OCI-M1 (cell line): ENCODE measurements around the gene TASP1.

Source experiments
- DNase-seq: peaks from one replicate; lab custom pipeline; 2025; lab: John Stamatoyannopoulos, UW

TASP1 gene

DNA sequence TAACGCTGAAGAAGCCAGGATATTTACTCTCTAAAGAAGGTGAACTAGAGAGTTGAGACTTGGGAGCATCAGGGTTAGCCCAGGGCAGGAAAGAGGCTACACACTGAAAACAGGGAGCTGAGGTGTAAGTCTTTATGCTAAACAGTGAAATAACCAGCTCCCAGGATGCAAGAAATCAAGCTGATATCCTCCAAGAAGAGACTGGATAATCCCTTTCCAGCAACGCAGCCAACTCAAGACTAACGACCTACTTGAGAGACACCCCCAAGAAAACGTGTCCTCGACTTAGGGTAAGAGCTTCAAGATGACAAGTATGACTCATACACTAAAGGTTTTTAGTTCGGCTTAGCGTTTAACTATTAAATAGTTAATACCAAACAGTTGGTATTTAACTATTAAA, 202.2 kb downstream of the TASP1 start:
- DNase-seq, result no peak

DNA sequence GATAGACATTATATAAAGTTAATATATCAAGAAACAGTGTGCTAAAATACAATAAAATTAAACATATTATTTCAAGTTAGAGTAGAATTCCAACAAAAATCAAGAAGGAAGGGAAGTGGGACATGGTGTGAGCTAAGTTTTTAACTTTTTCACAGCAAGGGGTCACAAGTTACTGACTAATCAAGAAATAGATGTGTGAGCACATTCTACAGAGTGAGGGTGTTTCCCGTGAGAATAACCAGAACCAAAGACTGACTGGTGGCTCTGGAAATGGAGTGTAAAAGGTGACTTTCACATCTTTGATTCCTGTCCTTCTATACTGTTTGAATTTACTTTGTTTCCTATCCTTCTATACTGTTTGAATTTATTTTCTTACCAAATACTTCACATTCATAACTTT, 206.6 kb downstream of the TASP1 start:
- DNase-seq, result no peak

GRCh38 chr20:13430346-13431002, 208.3 kb downstream of the TASP1 start:
- DNase-seq, result peak; percentile 21

GRCh38 chr20:13428684-13429083, 210.0 kb downstream of the TASP1 start:
- no peak for DNase-seq

DNA sequence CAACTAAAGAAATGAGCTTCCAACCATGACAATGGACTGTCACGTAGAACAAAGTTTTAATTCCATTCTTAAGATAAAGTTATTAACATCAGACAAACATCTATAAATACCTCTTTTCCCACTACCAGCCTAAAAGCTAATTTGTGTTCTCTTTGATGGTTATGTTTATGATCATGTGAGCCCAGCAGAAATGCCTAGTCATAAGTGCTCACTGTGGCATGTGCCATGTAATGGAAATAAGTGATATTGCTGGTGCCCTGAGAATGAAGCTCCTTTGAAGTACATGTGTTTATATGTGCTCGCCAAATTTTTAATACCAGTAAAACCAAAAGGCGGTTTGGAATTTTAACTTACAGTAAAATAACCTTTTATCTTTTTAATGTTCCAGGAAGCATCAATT, 211.9 kb downstream of the TASP1 start:
- peak; percentile 16 for DNase-seq

DNA sequence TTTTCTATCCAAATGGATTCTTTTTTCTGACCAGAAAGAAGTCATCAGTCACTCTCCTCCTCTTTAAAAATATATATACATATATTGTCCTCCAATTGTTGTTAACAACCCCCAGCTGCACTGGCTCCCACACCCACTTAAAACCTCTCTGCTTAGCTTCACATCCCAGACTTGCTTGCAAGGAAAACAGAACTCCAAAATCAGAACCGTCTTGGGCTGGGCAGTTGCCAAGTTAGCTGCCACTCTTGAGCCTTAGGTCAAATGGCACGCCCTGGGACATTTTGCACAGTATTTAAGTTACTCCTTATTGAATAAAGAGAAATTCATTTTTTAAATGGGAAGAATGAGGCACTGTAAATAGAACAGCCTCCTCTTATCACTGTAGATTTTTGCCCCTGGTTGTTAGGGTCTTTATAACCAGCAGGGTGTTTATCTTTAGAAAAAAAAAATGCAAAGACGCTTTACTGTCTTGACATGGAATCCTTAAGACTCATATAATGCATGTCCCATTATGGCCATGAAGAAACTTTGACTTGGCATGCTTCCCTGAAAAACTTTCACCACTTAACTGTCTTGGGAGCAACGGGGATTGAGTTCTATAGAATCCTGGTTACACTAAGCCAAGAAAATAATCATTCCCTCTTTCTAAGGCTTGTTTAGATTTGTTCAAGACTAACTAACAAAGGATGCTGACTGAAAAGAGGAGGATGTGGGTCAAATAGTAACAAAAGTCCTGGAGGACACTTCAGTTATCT, 213.2 kb downstream of the TASP1 start:
- no peak for DNase-seq

GRCh38 chr20:13424174-13424833, 214.4 kb downstream of the TASP1 start:
- no peak for DNase-seq

GRCh38 chr20:13423472-13424173, 215.1 kb downstream of the TASP1 start:
- DNase-seq, result peak; percentile 7

DNA sequence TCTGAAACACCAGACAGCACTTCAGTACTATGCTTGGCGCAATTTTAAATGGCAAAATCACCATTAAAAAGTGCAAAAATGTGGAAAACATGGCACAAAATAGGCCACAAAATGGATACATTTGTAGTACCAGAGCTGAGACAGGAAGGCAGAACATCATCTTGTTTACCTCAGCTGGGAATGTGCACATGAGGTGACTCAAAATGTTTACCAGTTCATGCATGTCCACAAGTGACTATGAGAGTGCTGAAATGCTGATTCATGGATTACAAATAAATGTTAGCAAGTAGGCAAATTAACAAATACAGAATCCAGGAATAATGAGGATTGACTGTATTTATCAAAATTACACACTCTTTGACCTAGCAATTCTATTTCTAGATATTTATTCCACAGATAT, 216.1 kb downstream of the TASP1 start:
- DNase-seq, result no peak

DNA sequence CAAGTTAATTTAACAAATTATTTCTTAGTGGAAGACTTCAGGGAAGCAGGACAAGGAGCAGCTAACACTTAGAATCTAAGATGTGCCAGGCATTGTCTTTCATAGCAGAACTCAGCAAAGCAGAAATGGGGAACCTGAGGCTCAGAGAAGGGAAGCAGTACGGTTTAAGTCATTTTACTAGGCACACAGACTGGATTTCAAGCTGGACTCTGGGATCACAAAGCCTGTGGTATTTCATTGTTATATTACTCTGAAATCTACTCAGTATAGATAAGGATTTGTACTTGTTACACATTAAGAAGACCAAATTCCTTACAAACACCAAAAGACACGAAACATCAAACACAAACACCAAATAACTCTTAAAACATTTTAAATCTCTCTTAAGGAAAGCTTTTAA, 218.1 kb downstream of the TASP1 start:
- DNase-seq, result no peak

DNA sequence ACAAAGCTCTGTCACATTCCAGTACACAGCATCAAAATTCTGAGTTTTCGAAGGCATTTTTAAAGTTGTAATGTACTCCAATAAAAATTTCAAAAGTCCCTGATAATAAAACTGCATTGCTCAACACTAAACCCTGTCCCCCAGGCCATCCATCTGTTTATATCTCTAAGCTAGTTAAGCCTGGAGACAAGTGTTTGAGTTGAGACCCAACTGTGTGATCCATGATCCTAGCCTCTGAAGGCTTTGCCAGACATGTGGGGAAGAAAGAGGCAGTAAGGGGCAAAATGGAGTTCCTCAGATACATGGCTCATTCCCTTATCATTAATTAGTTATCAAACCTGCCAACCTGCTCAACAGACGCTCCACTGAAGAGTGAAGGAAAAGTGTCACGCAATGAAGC, 219.3 kb downstream of the TASP1 start:
- no peak for DNase-seq

- DNase-seq, result no peak
Measured at GRCh38 chr20:13418263-13419229, 220.2 kb downstream of the TASP1 start.

- no peak for DNase-seq
Measured at GRCh38 chr20:13416531-13416930, 222.2 kb downstream of the TASP1 start.

DNA sequence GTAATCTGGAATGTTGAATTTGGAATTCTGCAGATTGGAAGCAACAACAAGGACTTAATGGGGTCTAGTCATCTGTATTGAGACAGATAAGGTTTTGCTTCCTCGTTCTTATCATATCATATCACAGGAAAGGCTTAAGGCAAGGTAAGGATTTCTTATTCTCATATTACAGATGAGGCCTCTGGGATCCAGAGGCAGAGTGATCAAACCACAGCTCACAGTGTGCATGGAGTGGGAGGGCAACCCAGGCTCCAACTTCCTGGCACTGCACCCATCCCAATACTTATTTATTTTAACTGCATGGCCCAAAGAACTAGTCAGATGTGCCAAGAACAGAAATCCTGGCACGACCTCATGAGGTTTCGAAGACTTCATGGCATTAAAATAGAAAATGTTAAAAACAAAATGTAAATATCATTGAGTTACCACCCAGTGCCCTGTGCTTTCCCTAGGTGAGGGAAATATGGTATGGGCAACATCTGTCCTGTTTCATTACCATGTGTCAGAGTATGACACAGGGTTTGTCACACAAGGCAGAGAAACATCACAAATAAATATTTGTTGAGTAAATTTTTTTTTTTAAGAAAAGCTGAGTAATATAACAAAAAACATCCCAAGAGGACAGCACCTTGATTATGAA, 225.8 kb downstream of the TASP1 start:
- DNase-seq, result no peak

GRCh38 chr20:13404293-13404692, 234.4 kb downstream of the TASP1 start:
- DNase-seq, result no peak

DNA sequence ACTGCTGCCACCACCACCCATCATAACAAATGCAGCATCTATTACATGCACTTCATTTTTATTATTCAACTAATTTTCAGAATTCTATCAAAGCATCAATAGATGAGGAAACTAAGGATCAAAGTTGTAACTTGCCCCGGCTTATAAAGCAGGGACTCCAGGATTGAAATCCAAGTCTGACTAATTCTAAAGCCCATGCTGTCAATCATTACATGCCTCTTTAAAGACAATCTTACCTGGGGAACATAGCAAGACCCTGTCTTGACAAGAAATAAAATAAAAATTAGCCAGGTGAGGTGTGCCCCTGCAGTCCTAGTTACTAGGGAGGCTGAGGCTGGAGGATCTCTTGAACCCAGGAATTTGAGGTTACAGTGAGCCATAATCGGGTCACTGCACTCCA, 235.3 kb downstream of the TASP1 start:
- DNase-seq, result no peak

DNA sequence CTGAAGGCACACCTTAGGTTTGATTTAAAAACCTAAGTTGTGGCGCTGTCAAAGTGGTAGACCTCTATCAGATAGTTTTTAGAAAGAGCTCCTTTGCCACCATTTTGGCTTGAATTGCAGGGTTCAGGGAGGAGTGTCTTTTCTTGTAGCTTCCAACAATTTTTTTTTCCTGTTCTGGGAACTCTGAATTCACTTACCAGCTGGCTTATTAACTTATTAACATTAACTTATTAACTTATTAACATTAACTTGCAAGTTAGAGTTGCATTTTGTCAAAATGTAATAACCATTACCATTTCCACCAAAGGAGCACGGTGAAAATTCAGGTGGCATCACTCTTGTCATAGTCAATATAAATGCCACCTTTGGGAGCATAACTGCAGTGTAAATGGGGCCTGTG, 235.7 kb downstream of the TASP1 start:
- DNase-seq, result no peak

GRCh38 chr20:13402171-13402760, 236.5 kb downstream of the TASP1 start:
- DNase-seq, result no peak

GRCh38 chr20:13401596-13401995, 237.1 kb downstream of the TASP1 start:
- DNase-seq, result no peak

- DNase-seq, result no peak
Measured at GRCh38 chr20:13400453-13400852, 238.3 kb downstream of the TASP1 start.

DNA sequence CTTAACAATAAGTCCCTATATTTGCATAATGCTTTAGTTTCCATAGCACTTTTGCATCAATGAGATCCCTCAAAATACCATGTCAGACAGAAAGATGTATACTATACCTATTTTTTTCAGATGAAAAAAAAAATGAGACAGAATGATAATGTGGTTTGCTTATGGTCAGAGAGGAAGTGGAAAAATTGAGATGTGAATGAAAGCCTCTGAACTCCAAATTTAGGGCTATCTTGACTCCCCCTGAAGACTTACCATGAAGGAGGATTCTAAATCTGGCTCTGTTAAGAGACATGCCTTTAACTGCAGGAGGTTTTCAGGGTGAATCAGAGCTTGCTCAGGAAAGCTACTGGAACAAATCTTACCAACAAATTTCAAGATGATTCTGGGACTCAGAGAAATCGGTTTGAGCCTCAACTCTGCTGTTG, 241.4 kb downstream of the TASP1 start:
- DNase-seq, result no peak
